Dermis blood vessel endothelial cell (primary cell): Measurements from ENCODE around the gene GTPBP6. TPM values are rescaled to one million over a fixed set of nuclear protein-coding genes. Genes with fewer than 3 reads are reported as not detected.
A peak's percentile ranks its signal among the peaks of the same experiment; 100 is the strongest.
"Not testable (repeated sequence)": the region's sequence is repeated elsewhere in the genome, so short reads cannot be mapped to it uniquely, and the experiment has no call there.

Source experiments
- DNase-seq: peaks from one replicate; pipeline ENCODE4 v3.0.0; 2010
- total RNA-seq: library from RNA; depleted of rRNA; stranded (reverse); fragments of >200 nt; gene quantifications from 2 replicates; pipeline ENCODE4 v1.2.3, GENCODE V29; 2014

The GTPBP6 gene
- total RNA-seq, 1 donor from 2014 or later: 31.7 TPM

DNA sequence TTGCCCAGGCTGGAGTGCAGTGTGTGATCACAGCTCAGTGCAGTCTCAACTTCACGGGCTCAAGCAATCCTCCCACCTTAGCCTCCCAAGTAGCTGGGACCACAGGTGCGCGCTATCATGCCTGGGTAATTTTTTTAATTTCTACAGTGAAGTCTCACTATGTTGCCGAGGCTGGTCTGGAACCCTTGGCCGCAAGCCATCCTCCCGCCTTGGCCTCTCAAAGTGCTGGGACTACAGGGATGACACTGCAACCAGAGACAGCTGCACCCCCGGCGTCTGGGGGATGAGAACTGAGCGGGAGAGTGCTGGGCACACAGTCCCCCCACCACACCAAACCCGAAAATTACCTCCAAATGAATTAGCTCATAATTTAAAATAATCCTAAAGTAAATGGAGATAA, 33.1 kb upstream of the GTPBP6 start:
- DNase-seq: no peak

DNA sequence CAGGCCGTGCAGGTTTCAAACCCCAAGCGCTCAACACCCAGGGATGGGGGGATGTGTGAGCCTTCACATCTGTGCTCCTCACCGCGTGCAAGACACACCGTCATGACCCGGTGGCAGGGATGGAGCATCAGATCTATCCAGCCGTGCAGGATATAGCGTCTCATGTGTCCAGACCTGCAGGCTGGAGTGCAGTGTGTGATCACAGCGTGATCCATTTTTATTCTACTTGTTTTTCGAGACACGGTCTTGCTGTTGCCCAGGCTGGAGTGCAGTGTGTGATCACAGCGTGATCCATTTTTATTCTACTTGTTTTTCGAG, 32.7 kb upstream of the GTPBP6 start:
- not testable (repeated sequence) for DNase-seq

DNA sequence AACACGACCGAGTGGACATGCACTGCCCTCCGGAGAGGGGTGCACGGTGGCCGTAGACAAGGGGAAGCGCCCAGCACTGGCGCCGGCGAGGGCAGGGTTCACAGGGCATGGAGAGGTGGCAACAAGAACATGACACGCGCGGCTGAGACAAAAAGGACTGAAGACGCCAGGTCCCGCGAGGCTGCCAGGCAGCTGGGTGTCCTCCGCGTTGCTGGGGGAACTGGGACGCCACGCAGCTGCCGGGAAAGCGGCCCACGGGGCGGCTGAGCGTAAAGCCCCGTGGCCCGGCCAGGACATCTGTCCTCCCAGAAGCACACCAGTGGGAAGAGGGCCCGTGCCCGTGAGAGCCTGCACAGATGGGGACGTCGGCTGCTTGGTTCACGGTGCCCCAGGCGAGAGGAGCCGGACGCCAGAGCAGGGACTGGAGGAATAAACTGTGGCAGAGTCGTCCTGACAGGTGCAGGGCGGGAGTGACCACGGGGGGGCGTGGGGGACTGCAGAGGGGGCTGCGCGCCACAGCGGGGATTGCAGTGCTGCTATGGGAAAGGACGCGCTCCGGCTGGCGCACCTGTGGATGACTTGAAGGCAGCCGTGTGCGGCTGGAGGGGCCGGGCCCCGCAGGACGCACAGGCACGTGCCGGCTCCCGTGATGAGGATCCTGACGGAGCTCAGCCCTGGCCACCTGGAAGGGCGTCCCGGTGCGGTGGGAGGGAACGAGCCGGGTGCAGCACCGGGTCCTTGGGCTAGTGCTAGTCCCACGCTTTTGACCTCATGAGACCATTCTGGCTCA, 32.1 kb upstream of the GTPBP6 start:
- no peak for DNase-seq

DNA sequence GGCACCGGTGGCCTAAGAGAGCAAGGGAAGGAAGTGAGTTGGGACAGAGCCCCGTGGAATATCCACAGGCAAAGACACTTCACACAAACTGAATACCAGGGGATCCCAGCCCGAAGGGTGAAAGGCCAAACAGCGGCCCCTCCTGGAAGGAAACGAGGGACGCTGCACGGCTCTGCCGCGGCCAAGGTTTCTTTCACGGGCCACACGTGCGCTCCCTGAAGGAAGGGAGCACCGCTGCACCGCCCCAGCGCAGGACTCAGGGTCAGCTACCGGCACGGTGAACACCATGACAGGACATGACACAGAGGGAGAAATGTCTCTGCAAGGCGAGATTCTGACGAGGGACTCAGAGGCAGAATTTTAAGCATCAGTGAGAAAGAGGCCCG, 31.5 kb upstream of the GTPBP6 start:
- peak; percentile 10 for DNase-seq

DNA sequence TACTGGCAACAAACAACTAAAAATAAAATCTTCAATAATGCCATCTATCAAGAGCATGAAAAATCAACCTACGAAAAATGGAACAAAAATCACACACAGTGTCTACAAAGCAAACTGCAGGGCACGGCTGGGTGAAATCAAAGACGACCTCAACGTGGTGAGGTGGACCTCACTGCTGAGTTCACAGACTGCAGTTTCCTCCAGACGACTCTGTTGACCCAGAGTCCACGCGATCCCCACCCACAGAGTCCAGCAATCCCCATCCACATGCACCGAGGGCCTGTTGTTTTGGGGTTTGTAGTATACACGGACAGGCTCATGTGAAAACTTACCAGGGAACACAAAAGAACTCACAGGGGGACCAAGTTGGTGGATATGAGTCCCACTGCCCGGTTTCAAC, 31.1 kb upstream of the GTPBP6 start:
- DNase-seq: no peak

DNA sequence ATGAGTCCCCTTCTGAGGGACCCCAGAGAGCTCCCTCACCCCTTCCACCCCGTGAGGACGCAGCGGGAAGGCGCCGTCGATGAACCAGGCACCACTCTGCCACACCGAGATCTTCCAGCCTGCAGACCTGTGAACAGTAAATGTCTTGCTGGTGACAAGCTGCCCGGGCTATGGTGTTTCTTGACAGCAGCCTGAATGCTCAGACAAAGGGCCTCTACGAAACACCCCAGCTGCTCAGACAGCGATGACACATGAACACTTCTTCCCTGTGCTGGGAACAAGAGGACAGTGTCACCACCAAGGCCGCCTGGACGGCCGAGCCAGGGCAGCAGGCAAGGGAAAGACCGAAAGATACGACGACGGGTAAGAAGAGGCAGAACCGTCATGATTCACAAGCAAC, 30.6 kb upstream of the GTPBP6 start:
- DNase-seq: peak; percentile 51

DNA sequence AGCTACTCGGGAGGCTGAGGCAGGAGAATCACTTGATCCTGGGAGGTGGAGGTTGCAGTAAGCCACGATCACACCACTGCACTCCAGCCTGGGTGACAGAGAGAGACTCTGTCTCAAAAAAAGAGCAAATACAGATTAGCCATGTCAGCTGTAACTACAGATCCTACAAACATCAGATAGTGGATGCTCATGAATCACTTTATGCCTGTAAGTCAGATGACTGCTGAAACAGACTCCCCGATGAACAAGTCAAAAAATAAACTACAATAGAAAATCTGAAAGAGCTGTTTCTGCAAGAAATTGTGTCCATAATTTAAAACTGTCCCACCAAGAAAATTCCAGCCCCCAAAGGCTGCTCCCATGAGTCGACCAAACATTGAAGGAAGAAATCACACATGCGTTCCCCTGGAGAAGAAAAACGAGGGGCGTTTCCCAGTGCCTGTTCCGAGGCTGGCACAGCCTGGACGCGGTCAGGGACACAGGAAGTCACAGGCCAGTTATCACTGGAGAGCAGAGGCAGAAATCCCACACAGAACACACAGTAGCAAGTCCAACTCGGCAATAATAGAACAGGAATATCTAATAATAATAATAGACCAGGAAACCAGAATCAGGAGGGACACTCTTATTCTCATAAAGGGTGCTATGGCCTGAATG, 30.0 kb upstream of the GTPBP6 start:
- peak; percentile 13 for DNase-seq

DNA sequence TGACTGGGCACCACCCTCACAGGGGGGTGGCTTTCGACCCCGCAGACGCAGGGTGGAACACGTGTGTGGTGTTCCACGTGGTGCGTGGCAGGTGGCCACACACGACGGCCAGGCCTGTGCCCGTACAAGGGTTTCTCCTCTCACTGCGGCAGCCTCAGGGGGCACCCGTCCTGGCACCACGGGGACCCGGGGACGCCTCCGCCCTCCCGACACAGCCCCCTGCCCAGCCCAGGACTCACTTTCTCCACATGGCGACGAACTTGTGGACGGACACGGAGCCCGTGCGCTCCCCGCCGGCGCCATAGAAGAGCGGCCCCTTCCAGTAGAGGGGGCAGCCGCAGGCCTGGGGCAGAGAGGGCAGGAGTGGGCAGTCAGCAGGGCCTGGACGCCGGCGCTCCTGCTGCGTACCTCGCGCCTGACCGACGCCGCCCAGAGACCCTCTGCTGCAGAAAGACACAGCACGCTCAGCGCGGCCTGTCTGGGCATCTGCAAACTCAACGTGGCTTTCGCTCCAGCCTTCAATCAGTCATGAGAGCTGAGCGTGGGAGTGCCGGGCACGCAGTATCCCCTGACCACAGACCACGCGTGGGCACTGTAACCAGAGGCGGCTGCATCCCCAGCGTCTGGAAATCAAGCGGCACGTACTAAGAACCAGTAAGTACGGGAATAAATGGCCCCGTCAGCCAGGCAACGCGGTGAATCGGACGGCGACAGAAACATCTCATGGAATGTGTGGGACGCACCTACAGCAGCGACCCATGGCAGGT, 28.9 kb upstream of the GTPBP6 start:
- DNase-seq: no peak

DNA sequence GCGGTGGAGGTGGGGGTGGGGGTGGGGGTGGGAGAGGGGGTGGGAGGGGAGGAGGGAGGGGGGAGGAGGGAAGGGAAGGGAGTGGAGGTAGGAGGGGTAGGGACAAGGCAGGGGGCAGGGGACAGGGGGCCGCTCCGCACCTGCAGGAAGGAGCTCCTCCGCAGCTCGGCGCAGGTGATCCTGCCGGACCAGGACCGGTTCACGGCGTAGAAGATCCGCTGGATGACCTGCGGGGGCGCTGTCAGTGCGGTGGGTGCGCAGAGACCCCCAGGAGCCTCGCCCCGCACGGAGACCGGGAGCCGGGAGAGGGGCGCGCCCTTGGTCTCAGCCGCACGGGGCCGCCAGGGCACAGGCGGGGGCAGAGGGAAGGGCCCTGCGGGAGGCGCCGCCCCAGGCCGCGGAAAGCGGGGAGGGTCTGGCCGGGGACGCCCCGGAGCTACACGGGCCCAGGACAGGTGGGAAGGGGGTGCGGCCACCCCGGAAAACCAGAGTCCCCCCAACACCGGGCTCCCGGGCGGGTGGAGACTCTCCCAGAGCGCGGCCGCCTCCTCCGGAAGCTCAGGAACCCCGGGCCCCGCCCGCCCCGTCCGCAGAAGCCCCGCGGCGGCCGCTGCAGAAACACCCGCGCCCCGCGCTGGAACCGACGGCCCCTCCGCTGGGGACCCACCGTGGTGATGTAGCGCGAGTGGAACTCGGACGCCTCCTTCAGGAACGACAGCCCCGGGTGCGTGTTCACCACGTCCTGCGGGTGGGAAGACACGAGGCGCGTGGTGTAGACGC, 27.6 kb upstream of the GTPBP6 start:
- no peak for DNase-seq

DNA sequence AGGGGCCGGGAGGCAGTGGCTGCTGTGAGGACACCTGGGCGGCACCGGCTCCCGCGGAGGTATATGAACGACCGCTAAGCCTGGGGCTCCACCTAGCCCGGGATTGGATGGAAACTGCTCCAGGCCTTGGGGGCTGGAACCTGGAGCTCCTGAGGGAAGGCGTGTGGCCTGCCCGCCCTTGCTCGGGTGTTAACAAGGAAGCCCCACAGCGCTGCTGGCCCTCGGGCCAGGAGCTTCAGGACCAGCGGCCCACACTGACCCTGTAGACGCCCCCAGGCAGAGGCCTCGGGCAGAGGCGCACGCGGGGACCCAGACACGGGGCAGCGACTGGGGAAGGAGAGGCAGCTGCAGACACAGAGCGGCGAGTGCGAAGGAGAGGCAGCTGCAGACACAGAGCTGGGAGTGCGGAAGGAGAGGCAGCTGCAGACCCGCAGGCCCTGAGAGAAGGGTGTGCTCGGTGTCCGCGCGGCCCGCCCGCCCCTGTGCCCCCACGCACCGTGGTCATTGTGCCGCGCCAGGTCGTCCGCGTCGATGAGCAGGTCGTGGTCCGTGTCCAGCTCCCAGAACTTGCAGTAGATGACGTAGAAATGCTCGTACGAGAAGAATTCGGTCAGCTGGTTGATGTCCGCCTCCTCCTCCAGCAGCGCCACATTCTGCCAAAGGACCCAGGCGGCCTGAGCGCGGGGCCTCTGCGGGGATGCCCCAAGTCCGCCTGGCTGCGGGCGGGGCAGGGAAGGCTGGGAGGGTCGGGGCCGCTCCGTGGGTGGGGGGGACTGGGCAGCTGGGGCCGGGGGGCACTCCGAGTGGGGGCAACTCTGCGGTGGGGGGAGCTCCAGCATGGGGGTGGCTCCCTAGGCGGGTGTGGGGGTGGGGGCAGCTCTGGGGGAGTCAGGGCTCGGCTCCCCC, 26.7 kb upstream of the GTPBP6 start:
- DNase-seq: no peak

DNA sequence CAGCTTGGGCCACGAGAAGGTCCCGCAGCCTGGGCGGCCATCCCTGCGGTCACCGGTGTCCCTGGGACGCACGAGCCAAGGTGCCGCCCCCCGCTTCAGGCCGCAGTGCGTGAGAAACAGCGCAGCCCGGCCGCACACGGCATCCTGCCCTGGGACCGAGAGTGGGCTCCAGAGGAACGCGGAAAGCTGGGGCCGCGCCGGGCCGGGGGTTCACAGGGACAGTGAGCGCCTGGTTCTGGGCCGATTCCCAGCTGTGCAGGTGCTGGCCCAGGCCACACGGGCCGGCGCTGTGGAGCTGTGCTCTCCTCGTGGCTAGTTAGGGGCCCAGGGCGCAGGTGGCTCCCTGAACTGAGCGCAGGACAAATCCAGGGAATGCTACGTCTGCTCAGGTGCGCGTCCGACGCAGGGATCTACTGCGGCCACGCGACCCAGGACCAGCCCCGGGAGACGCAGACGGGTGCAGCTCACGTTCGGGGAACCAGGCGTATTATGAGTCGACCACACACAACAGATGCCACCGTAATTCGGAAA, 25.8 kb upstream of the GTPBP6 start:
- no peak for DNase-seq

DNA sequence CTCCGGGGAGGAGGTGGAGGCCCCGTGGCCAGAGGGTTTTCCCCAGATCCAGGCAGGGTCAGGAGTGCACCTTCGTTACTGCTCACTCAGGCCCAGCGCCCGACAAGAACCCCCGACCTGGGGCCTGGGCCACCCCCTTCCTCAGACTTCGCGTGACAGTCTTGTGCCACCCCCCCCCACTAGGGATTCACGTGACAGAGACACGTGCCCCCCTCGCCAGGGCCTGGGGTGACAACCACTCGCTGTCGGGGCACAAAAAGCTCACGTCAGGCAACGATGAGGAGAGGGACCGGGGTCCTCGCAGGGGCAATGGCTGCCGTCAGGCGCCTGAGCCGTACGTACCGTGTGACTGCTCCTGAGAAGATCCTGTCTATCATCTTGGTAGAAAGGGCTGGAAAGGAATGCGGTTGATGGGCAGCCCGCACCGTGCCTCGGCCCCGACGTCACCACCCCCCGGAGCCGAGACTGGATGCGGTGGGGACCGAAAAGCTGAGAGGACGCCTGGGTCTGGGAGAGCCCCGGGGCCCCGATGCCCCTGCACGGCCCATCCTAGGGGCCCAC, 23.0 kb upstream of the GTPBP6 start:
- no peak for DNase-seq

DNA sequence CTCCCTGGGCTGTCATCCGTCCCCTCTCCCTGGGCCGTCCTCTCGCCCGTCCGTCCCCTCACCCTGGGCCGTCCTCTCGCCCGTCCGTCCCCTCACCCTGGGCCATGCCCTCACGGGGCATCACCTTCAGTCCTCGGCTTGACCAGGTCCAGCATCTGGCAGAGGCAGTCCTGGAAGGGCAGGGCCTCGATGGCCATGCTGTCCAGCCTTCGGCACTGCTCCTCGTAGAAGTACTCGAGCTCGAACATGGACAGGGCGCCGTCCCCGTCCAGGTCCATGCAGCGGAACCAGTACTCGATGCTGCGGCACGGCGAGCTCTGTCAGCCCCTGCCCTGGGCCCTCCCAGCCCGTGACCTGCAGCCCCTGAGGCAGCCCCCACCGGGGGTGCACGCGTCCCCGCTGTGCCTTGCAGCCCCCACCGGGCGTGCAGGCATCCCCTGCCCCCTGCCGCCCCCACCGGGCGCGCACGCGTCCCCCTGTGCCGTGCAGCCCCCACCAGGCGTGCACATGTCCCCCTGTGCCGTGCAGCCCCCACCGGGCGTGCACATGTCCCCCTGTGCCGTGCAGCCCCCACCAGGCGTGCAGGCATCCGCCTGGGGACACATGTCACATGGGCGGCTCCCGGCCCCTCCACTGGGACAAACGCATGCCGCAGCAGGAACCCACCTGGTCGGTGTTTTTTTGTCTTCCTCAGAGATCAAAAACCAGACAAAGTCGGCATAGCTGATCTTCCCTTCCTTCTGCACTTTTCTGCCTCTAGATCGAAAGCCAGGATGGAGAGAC, 22.2 kb upstream of the GTPBP6 start:
- DNase-seq: no peak

DNA sequence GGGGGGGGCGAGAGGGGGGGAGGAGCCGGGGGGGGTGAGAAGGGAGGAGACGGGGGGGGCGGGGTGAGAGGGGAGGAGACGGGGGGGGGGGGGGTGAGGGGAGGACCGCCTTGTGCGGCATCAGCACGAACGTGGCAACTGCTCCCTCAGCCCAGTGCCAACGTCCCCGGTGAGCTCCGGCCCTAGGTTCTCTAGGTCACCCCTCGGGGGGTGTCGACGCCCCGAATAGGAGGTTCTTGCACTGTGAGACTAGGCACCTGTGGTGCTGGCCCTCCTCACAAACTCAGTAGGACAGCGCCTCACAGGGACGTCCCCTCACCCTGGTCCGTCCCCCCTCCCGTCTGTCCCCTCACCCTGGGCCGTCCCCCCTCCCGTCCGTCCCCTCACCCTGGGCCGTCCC, 21.5 kb upstream of the GTPBP6 start:
- no peak for DNase-seq

DNA sequence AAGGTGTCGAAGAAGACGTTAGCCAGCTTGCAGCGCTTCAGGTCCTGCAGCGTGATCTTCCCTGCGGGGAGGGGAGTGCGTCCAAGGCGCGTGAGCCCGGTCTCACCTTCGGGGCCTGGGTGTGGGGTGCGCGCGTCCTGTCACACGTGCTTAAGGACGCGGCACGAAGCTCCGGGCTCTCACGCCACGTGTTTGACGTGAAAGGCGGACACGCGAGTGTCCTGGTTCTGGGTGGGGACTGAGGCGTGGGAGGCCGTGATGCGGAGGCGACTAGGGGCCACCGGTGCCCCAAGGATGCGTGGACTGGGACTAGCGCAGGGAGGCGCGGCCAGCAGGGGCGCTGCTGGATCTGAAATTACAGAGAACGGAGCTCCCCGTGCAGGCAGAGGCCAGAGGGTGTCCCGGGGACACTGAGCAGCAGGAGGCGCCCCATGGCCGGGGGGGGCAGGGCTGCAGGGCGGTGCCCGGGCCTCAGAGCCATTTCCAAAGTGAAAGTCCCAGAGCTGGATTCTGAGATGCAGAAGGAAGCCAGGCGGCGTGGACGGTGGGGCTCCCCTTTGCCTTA, 20.3 kb upstream of the GTPBP6 start:
- no peak for DNase-seq

DNA sequence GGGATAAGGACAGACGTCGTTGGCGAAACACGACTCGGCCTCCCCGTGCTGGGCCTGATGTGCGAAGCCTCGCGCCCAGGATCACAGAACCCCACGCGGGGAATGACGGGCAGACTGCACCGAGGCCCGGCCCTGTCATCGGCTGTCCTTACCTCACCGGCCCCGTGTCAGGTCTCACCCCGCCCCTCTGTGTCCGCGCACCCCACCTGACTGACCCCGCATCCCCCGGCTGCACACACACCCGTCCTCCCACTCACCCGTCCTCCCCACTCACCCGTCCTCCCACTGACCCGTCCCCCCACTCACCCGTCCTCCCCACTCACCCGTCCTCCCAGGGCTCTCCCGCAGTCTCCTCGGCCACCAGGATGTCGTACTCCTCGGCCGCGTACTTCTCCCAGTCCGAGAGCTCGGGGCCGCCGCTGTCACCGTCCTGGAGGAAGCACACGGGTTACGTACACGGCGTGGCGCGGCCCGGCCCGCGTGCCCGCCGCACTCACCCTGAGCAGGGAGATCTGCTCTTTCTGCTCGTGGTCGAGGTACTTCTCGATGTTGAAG, 19.8 kb upstream of the GTPBP6 start:
- DNase-seq: no peak

DNA sequence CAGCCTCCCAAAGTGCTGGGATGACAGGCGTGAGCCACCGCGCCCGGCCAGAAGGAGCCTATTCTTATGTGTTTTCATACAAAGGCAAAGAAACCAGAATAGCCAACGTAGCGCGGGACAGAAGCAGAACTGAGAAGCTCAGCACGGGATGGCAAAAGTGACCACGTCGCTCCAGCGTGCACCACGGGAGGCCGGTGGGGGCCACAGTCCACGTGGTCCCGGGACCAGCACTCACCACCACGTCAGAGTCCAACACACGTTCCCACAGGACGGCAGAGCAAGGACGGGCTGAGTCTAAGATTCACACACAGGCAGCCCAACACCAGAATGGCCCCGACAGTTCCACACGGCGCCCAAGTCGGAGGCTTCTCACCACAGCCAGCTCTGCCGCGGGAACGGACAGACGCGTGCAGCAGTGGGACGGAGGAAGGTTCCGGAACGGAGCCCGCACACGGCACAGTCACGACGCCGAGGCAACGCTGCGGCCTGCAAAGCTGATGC, 18.8 kb upstream of the GTPBP6 start:
- no peak for DNase-seq

DNA sequence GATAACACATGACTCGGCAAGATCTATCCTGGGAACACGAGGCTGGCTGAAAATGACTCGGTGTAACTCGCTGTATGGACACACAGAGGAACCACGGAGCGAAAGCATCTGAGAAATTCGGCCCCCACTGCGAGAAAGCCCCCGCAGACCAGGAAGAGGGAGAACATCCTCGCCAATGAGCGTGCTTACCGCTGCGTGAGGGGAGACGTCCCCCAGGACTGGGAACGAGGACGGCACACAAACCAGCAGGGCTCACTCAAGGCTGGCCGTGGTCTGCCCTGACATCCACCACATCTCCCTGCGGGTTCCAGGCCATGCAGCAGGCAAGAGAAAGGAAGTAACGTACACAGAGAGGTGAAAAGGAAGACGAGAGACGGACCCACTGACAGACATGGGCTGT, 17.6 kb upstream of the GTPBP6 start:
- no peak for DNase-seq

DNA sequence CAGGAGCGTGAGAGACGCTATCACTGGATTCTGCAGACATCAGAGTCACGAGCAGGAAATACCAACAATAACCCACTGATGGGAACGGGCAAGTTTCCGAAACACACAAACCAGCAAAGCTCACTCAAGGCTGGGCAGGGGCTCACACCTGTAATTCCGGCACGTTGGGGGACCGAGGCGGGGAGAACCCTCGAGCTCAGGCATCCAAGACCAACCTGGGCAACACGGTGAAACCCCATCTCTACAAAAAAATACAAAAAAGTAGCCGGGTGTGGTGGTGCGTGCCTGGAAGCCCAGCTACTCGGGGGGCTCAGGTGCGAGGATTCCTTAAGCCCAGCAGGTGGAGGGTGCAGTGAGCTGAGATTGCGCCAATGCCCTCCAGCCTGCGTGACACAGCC, 17.2 kb upstream of the GTPBP6 start:
- DNase-seq: no peak
